ENCODE measurements around the gene BCDIN3D. TPM values are rescaled to one million over a fixed set of nuclear protein-coding genes. Genes with fewer than 3 reads are reported as not detected.

Gene BCDIN3D
- total RNA-seq, 1 experiment from 2014 or later, result 4.8 TPM

DNA sequence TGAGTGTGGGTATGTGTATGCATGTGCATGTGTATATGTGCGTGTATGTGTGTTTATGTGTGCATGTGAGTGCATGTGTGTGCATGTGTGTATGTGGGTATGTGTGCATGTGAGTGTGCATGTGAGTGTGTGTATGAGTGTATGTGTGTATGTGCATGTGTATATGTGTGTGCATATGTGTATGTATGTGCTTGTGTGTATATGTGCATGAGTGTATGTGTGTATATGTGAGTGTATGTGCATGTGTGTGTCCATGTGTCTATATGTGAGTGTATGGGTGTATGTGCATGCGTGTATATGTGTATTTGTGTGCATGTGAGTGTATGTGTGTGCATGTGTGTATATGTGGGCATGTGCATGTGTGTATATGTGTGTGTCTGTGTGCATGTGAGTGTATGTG is 35.1 kb upstream of the BCDIN3D start:
- Histone ChIP-seq H3K9me3 (ENCODE audit: control insufficient read depth, insufficient read depth, low read depth, low read length) (no peaks in the 10 kb centered on the region), H3K36me3 (ENCODE audit: control insufficient read depth, insufficient read depth, low read length) (no peaks in the 10 kb centered on the region), H3K4me3 (ENCODE audit: low read depth in 2 of 2, low read length in 2 of 2) (no peak overlapping the region), H3K27ac (ENCODE audit: low read length) (no peak overlapping the region), H3K27me3 (ENCODE audit: control insufficient read depth, insufficient read depth, low read length) (no peaks in the 10 kb centered on the region), H3K4me1 (ENCODE audit: control insufficient read depth, insufficient read depth, low read length) (peaks cover 5% of the 10 kb centered on the region)
- ChIA-PET CTCF (no interaction called here), POLR2A (no interaction called here)
- DNase-seq (ENCODE audit: low read depth, low spot score) (no peak), ATAC-seq (no peak)
- no peak for TF ChIP-seq POLR2AphosphoS5 (IDR thresholded peaks at IDR 0.05; ENCODE audit: low read depth, low read length)
- TF ChIP-seq, protein P1, sequence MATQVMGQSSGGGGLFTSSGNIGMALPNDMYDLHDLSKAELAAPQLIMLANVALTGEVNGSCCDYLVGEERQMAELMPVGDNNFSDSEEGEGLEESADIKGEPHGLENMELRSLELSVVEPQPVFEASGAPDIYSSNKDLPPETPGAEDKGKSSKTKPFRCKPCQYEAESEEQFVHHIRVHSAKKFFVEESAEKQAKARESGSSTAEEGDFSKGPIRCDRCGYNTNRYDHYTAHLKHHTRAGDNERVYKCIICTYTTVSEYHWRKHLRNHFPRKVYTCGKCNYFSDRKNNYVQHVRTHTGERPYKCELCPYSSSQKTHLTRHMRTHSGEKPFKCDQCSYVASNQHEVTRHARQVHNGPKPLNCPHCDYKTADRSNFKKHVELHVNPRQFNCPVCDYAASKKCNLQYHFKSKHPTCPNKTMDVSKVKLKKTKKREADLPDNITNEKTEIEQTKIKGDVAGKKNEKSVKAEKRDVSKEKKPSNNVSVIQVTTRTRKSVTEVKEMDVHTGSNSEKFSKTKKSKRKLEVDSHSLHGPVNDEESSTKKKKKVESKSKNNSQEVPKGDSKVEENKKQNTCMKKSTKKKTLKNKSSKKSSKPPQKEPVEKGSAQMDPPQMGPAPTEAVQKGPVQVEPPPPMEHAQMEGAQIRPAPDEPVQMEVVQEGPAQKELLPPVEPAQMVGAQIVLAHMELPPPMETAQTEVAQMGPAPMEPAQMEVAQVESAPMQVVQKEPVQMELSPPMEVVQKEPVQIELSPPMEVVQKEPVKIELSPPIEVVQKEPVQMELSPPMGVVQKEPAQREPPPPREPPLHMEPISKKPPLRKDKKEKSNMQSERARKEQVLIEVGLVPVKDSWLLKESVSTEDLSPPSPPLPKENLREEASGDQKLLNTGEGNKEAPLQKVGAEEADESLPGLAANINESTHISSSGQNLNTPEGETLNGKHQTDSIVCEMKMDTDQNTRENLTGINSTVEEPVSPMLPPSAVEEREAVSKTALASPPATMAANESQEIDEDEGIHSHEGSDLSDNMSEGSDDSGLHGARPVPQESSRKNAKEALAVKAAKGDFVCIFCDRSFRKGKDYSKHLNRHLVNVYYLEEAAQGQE (IDR thresholded peaks at IDR 0.05; ENCODE audit: insufficient read depth in 1 of 2, low read depth in 2 of 2, low read length in 1 of 2), result no peak
- TF ChIP-seq, protein P2, sequence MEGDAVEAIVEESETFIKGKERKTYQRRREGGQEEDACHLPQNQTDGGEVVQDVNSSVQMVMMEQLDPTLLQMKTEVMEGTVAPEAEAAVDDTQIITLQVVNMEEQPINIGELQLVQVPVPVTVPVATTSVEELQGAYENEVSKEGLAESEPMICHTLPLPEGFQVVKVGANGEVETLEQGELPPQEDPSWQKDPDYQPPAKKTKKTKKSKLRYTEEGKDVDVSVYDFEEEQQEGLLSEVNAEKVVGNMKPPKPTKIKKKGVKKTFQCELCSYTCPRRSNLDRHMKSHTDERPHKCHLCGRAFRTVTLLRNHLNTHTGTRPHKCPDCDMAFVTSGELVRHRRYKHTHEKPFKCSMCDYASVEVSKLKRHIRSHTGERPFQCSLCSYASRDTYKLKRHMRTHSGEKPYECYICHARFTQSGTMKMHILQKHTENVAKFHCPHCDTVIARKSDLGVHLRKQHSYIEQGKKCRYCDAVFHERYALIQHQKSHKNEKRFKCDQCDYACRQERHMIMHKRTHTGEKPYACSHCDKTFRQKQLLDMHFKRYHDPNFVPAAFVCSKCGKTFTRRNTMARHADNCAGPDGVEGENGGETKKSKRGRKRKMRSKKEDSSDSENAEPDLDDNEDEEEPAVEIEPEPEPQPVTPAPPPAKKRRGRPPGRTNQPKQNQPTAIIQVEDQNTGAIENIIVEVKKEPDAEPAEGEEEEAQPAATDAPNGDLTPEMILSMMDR (IDR thresholded peaks at IDR 0.05), result no peak
- TF ChIP-seq SIN3A (IDR thresholded peaks at IDR 0.05; ENCODE audit: borderline replicate concordance, insufficient read depth, low read depth, low read length), result no peak
- TF ChIP-seq TCF7L2 (IDR thresholded peaks at IDR 0.05; ENCODE audit: low read depth, low read length), result no peak
- intact Hi-C loops (cut with micrococcal nuclease; ENCODE audit: unreplicated experiment) (no loop called here), in situ Hi-C loops (cut with HindIII; ENCODE audit: low pct_unique_long_range_greater_than_20kb, low sequenced_read_pairs) (no loop called here)
- BruUV-seq (replicated peaks), result no TSS peak

DNA sequence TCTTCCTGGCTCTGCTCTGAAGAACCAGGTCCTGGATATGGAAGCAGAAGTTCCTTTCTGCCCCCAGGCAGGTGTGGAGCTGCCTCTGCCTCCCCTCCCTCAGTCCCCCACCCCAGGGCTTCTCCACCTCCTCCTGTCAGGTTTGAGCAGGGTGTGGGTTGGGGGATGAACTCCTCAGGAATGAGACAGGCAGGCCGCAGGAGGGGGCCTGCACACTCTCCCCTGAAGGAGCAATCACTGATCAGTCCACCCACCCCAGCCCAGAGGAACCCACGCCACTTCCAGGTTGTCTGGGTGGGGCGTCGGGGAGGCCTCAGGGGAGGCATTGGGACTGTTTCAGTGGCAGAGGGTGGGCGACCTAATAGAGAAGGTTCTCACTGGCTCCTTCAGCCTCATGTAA is 34.2 kb upstream of the BCDIN3D start:
- no peak for ATAC-seq
- intact Hi-C loops (cut with micrococcal nuclease; ENCODE audit: unreplicated experiment), result no loop called here
- TF ChIP-seq POLR2AphosphoS5 (IDR thresholded peaks at IDR 0.05; ENCODE audit: low read depth, low read length) (no peak), SIN3A (IDR thresholded peaks at IDR 0.05; ENCODE audit: borderline replicate concordance, insufficient read depth, low read depth, low read length) (no peak), TCF7L2 (IDR thresholded peaks at IDR 0.05; ENCODE audit: low read depth, low read length) (no peak)
- TF ChIP-seq, protein P1 (IDR thresholded peaks at IDR 0.05; ENCODE audit: insufficient read depth in 1 of 2, low read depth in 2 of 2, low read length in 1 of 2), result no peak
- TF ChIP-seq, protein P2 (IDR thresholded peaks at IDR 0.05), result no peak
- Histone ChIP-seq H3K4me3 (ENCODE audit: low read depth in 2 of 2, low read length in 2 of 2) (no peak overlapping the region), H3K4me1 (ENCODE audit: control insufficient read depth, insufficient read depth, low read length) (peaks cover 14% of the 10 kb centered on the region), H3K27me3 (ENCODE audit: control insufficient read depth, insufficient read depth, low read length) (no peaks in the 10 kb centered on the region), H3K9me3 (ENCODE audit: control insufficient read depth, insufficient read depth, low read depth, low read length) (no peaks in the 10 kb centered on the region), H3K27ac (ENCODE audit: low read length) (no peak overlapping the region), H3K36me3 (ENCODE audit: control insufficient read depth, insufficient read depth, low read length) (no peaks in the 10 kb centered on the region)
- no TSS peak for BruUV-seq (replicated peaks)
- ChIA-PET POLR2A (no interaction called here), CTCF (interaction anchor here (0.7 kb wide), 1 partner anchor 65 kb away, joined by 4 read pairs; no protein-coding TSS in a partner anchor)
- no peak for DNase-seq (ENCODE audit: low read depth, low spot score)
- in situ Hi-C loops (cut with HindIII; ENCODE audit: low pct_unique_long_range_greater_than_20kb, low sequenced_read_pairs), result no loop called here

All from Panc1 (cell line).